ENCODE measurements around the gene CCBE1.
"Not testable (repeated sequence)": the region's sequence is repeated elsewhere in the genome, so short reads cannot be mapped to it uniquely, and the experiment has no call there.

CCBE1 gene

GRCh38 chr18:59675346-59675745 lies 21.9 kb downstream of the CCBE1 start:
- DNase-seq, result no peak

- no peak for DNase-seq
Measured at GRCh38 chr18:59674903-59675270, 22.3 kb downstream of the CCBE1 start.

- DNase-seq, result no peak
Measured at GRCh38 chr18:59674186-59674902, 22.9 kb downstream of the CCBE1 start.

GRCh38 chr18:59672235-59672711 lies 24.9 kb downstream of the CCBE1 start:
- no peak for DNase-seq

GRCh38 chr18:59671551-59671950 lies 25.7 kb downstream of the CCBE1 start:
- DNase-seq, result no peak

- DNase-seq, result no peak
Measured at GRCh38 chr18:59669872-59670657, 27.2 kb downstream of the CCBE1 start.

GRCh38 chr18:59667488-59667887 lies 29.7 kb downstream of the CCBE1 start:
- no peak for DNase-seq

- not testable (repeated sequence) for DNase-seq
Measured at GRCh38 chr18:59666007-59666402, 31.2 kb downstream of the CCBE1 start.

GRCh38 chr18:59665057-59666006 lies 31.9 kb downstream of the CCBE1 start:
- no peak for DNase-seq

- no peak for DNase-seq
Measured at GRCh38 chr18:59664329-59664728, 32.9 kb downstream of the CCBE1 start.

- DNase-seq, result no peak
Measured at GRCh38 chr18:59663096-59663495, 34.1 kb downstream of the CCBE1 start.

- DNase-seq, result no peak
Measured at GRCh38 chr18:59661891-59662701, 35.1 kb downstream of the CCBE1 start.

GRCh38 chr18:59660786-59661743 lies 36.2 kb downstream of the CCBE1 start:
- DNase-seq, result no peak

GRCh38 chr18:59660366-59660765 lies 36.9 kb downstream of the CCBE1 start:
- DNase-seq, result no peak

- DNase-seq, result no peak
Measured at GRCh38 chr18:59659508-59660170, 37.6 kb downstream of the CCBE1 start.

- DNase-seq, result no peak
Measured at GRCh38 chr18:59658941-59659340, 38.3 kb downstream of the CCBE1 start.

GRCh38 chr18:59657012-59657411 lies 40.2 kb downstream of the CCBE1 start:
- no peak for DNase-seq

- no peak for DNase-seq
Measured at GRCh38 chr18:59656373-59656887, 40.8 kb downstream of the CCBE1 start.

GRCh38 chr18:59655676-59656075 lies 41.5 kb downstream of the CCBE1 start:
- DNase-seq, result no peak

- DNase-seq, result no peak
Measured at GRCh38 chr18:59651071-59651470, 46.2 kb downstream of the CCBE1 start.

All from stimulated activated naive CD4-positive, alpha-beta T cell (primary cell).